ENCODE results near the gene RASL10A.

GRCh38 chr22:29338398-29338797, 22.9 kb upstream of the RASL10A start:
- TF ChIP-seq JUNB (IDR thresholded peaks at IDR 0.05; ENCODE audit: unreplicated experiment) (no peak), ZNF114 (CRISPR knock-in tag; IDR thresholded peaks at IDR 0.05) (no peak)
- TF ChIP-seq, protein P1, sequence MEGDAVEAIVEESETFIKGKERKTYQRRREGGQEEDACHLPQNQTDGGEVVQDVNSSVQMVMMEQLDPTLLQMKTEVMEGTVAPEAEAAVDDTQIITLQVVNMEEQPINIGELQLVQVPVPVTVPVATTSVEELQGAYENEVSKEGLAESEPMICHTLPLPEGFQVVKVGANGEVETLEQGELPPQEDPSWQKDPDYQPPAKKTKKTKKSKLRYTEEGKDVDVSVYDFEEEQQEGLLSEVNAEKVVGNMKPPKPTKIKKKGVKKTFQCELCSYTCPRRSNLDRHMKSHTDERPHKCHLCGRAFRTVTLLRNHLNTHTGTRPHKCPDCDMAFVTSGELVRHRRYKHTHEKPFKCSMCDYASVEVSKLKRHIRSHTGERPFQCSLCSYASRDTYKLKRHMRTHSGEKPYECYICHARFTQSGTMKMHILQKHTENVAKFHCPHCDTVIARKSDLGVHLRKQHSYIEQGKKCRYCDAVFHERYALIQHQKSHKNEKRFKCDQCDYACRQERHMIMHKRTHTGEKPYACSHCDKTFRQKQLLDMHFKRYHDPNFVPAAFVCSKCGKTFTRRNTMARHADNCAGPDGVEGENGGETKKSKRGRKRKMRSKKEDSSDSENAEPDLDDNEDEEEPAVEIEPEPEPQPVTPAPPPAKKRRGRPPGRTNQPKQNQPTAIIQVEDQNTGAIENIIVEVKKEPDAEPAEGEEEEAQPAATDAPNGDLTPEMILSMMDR (conservative IDR thresholded peaks at IDR 0.05; ENCODE audit: low read depth in 2 of 2) = no peak

Measured in GM23338 (cell line).